Measurements from ENCODE around the gene CLEC4F.

DNA sequence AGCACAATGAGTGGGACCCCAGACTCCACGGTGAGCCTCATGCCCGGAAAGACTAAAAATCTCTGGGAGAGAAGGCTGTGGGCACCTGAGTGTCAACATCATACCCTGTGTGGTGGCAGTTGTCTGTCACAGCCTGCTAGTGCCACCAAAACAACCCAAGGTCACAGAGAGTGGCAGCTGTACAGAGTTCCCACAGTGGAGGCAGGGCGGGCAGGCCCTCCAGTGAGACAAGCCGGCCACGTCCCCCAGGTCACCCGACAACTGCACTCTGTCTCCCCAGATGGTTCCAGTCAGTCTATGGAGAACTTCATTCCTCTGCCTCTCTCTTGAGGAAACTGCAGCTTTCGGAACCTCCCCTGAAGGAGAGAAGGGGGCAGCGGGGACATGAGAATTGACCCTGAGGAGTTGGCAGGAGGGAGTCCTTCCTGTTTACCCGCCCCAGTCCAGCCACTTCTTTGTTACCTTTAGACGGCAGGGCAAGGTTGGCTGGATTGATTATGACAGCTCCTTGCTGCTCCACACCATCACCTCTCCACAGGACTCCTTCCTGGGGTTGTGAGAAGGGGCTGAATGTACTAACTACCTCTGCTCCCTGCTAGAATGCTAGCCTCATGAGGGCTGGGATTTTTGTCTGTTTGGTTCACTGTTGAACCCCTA lies 18.7 kb downstream of the CLEC4F start:
- TF ChIP-seq POLR2A (IDR thresholded peaks at IDR 0.05): no peak
- TF ChIP-seq, protein P1, sequence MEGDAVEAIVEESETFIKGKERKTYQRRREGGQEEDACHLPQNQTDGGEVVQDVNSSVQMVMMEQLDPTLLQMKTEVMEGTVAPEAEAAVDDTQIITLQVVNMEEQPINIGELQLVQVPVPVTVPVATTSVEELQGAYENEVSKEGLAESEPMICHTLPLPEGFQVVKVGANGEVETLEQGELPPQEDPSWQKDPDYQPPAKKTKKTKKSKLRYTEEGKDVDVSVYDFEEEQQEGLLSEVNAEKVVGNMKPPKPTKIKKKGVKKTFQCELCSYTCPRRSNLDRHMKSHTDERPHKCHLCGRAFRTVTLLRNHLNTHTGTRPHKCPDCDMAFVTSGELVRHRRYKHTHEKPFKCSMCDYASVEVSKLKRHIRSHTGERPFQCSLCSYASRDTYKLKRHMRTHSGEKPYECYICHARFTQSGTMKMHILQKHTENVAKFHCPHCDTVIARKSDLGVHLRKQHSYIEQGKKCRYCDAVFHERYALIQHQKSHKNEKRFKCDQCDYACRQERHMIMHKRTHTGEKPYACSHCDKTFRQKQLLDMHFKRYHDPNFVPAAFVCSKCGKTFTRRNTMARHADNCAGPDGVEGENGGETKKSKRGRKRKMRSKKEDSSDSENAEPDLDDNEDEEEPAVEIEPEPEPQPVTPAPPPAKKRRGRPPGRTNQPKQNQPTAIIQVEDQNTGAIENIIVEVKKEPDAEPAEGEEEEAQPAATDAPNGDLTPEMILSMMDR (IDR thresholded peaks at IDR 0.05): no peak

Measured in Peyer's patch (tissue), 4 donors.